Stromal cell of bone marrow (primary cell): ENCODE results near the gene XIRP2.

Source experiments
- DNase-seq: peaks from one replicate; pipeline ENCODE4 v3.0.0-alpha.2; 2012; ENCODE audit warnings: low read depth

The XIRP2 gene, protein sequence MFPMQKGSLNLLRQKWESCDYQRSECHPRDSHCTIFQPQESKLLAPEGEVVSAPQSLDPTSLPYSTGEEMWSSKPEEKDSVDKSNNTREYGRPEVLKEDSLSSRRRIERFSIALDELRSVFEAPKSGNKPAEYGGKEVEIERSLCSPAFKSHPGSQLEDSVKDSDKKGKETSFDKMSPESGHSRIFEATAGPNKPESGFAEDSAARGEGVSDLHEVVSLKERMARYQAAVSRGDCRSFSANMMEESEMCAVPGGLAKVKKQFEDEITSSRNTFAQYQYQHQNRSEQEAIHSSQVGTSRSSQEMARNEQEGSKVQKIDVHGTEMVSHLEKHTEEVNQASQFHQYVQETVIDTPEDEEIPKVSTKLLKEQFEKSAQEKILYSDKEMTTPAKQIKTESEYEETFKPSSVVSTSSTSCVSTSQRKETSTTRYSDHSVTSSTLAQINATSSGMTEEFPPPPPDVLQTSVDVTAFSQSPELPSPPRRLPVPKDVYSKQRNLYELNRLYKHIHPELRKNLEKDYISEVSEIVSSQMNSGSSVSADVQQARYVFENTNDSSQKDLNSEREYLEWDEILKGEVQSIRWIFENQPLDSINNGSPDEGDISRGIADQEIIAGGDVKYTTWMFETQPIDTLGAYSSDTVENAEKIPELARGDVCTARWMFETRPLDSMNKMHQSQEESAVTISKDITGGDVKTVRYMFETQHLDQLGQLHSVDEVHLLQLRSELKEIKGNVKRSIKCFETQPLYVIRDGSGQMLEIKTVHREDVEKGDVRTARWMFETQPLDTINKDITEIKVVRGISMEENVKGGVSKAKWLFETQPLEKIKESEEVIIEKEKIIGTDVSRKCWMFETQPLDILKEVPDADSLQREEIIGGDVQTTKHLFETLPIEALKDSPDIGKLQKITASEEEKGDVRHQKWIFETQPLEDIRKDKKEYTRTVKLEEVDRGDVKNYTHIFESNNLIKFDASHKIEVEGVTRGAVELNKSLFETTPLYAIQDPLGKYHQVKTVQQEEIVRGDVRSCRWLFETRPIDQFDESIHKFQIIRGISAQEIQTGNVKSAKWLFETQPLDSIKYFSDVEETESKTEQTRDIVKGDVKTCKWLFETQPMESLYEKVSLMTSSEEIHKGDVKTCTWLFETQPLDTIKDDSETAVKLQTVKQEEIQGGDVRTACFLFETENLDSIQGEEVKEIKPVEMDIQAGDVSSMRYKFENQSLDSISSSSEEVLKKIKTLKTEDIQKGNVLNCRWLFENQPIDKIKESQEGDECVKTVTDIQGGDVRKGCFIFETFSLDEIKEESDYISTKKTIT (N-terminal part only)

DNA sequence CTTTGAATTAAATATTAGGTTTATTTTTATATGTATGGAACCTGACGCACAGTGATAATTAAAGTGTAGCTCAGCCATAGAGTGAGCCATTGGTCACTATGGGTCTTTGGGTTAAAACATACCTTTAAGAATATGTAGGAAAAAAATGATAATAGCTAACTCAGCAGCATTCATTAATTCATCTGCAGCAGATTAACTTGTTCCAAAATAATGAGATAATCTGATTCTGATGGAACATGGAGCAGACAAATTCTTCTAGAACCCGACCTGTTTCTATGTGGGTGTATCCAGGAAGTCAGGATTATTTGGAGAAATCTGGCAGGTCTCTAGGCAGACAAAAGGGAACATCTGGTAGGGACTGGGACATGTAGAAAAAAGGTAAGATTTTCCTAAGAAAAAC, at the start of gene XIRP2:
TSS of gene XIRP2 (plus strand) at position 301 of the 400 bp plus-strand sequence. CDS start 15,003 bp downstream, outside the sequence.
- no peak for DNase-seq

DNA sequence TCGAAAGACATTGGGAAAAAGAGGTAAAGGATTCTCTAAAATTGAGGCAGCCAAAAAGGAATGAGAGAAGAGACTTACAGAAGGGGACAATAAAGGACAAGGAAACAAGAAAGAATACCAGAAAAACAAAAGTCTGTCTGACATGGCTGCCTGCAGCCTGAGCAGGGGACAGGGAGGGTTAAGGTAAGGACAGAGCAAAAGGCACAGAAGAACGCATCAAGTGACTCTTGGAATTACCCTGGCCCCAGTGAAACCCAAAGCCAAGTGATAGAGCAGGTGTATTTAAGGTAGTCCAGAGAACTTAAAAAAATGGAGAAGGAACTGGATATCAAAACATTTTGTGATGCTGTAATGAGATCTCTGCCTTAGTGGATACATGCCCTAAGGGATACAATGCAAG, 47.1 kb upstream of the XIRP2 start:
- DNase-seq, result no peak

DNA sequence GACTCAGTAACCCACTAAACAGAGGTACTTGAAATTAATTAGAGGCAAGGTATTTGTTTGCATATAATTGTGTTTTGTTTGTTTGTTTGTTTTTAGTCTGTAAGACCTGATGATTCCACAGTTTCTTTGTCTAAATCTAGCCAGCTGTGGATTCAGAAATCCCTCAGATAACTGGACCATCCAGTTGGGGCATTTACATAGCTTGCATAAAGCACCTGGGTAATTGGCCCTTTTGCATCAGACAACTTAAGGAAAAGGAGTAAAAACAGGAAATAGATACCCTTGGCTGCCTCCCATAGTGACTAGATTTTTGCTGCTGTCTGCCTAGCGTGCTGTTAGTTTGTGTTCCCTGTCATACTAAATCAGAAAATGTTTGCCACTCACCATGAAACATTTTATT, 46.6 kb upstream of the XIRP2 start:
- DNase-seq, result no peak

DNA sequence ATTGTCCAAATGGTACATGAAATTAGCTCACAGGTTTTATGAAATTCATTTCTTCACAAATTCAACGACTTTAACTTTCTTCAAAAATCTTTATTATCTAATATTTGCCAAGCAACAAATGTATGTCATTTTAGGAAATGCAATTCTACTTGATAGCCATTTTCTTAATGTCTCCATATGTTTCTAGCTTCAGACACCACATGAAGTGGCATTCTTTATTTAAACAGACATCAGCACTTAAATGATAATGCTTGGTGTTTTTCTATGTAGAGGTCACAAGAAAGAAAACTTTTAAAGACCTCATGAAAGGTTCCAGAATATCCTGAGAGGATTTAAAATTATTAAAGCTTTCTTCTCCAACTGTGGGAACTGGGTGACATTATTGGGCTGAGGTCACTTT, 44.2 kb upstream of the XIRP2 start:
- DNase-seq, result no peak

DNA sequence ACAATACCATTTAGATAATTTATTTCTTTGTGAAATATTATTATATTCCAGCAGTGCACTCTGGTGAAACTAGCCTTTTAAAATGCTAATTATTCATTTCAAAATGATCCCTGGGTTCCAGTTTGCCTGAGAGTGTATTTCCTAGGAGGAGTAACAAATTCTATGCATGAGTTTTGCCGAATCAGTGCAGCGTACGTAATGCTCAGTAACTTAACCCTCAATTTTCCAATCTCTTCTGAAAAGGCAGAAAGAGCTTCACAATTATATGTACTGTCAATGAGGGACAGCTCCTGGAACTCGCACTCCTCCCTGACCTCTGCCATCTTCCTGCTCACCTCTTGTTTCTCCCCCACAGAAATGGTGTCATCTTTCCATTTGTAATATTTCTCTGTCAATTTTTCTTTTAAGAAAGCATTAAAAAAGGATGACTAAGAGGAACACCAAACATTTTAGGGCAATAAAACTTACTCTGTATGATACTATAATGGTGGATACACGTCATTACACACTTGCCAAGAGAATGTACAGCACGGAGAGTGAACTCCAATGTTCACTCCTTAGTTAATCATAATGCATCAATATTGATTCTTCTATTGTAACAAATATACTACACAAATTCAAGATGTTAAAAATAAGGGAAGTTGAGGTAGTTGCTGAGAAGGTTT, 25.7 kb upstream of the XIRP2 start:
- no peak for DNase-seq

DNA sequence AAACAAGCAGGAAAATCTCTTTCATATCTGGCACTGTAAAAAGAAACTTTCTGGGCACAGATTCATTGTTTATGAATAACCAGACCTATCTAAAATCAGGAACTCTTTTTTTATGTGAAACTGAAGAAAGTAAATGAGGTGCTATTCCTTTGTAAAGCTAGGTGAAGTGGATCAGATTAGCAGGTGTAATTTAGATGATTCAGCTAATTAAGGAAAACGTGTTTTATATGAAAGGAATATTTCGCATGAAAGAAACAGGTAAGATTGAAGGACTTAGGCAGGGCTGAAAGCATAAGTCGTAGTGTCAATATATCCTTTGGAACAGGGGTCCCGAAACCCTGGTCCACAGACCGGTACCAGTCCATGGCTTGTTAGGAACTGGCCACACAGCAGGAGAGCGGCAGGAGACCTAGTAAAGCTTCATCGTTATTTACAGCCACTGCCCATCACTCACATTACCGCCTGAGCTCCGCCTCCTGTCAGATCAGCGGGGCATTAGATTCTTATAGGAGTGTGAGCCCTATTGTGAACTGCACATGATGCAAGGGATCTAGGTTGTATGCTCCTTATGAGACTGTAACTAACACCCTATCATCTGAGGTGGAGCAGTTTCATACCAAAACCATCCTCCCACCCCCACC, 20.3 kb upstream of the XIRP2 start:
- DNase-seq, result no peak

DNA sequence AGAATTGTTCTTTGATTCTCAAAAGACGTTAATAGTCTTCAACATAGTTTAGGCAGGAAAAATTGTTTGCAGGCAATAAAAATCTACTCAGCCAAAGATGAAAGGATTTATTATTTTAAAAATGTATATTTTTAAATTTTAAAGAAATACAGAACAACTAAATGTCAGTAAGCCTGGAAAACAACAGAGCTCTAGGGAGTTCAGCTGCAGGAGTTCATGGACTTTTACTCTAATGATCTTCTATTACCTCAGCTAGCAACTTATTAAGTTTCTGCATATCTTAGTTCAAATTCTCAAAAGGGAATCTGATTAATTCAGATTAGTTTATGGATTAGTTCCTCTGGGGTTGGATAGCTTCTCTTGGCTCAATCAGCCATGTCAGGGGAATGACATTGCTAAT, 17.9 kb upstream of the XIRP2 start:
- DNase-seq, result no peak

DNA sequence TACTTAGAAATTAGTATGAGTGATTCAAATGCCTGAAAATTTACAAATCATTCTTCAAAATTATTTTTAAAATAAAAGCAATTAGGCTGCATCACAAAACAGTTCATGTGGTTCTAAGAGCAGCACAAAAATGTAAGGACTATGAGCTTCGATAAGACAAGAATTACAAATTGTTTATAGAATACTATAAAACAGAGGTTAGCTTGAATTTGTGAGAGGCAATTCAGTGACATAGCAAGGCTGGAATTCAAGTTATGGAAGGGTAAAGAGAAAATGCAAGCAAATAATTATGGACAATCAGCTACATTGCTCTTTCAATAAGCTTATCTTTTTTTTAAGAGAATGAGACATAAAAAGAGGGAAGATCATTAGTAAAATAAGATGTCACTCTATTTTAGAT, 7.1 kb upstream of the XIRP2 start:
- DNase-seq, result no peak

DNA sequence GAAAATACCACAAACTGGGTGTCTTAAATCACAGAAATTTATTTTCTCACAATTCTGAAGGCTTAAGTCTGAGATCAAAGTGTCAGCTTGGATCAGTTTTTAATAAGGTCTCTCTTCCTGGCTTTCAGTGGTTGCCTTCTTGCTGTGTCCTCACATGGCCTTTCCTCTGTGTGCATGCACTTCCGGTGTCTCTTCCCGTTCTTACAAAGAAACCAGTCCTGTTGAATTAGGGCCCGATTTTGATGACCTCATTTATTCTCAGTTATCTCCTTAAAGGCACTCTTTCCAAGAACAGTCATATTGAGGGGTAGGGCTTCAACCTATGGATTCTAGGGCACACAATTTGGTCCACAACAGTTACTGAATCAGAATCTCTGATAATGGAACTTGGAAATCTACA, 5.4 kb upstream of the XIRP2 start:
- DNase-seq, result no peak

DNA sequence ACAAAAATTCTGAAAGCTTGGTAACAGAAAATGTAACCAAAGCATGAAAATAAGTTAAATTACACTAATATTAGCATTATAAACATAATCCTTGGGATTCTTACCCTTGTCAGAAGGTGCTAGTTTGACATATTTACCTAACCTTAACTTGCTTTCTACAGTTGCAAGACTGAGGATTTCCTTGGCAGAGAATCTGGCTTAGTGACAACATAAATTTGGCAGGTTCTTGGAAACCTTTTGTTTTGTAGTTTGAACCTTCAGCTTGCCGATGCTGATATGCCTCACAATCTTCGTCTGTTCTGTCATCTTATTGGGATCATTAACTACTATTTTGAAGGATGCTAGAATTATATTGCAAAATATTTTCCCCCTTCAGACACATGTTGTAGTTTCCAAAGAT, 3.4 kb downstream of the XIRP2 start:
- DNase-seq, result no peak

DNA sequence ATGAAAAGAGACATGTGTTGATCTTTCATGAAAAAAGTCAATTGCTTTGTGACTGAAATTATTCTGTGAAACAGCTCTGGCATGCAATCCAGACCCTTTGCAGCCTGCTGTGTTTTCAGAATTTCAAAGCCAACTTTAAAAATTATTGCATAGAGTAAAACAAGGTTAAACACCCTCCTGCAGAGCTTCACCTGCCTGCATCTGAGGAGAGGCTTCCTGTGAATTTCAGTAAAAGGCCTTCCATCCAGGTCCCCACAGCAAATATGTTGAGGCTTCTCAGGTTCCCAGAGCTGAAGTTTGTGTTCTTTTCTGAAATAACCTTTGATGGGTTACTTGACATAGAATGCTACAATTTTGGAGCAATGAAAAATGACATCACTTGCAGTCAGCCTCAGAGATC, 4.1 kb downstream of the XIRP2 start:
- no peak for DNase-seq

DNA sequence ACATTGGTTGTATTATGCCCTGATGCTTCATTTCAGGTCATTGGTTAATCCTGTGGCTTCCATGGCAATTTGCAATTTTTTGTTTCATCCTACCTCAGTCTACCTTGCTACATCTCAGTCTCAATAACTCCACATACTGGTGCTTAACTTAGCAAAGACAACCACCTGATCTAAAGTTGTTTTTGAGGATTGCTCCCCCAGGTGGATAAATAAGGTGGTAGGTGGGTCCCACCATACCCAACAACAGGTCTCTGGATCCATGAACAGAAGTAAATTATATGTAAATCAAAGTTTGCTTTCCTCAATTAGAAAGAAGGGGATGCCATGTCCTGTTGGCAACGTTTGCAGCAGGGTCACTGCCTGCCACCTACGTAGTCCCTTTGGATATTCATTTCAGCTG, 7.0 kb downstream of the XIRP2 start:
- DNase-seq, result no peak

DNA sequence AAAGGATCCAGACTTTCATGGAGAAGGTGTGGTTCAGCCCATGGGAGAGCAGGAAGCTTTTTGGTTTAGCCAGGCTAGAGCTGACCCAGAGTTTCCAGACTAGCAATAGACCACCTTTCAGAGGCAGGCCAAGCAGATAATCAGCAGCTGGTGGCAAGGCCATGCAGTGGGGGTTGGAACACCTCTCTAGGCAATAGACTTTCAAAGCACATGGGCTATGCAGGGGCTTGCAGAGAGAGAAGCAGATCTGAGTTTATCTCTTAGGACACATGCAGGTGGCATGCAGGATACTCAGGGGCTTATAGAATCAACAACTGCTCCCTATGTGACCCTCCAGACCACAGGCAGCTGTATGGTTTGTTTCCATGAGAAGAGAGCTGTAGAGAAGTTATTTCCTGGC, 9.4 kb downstream of the XIRP2 start:
- no peak for DNase-seq

DNA sequence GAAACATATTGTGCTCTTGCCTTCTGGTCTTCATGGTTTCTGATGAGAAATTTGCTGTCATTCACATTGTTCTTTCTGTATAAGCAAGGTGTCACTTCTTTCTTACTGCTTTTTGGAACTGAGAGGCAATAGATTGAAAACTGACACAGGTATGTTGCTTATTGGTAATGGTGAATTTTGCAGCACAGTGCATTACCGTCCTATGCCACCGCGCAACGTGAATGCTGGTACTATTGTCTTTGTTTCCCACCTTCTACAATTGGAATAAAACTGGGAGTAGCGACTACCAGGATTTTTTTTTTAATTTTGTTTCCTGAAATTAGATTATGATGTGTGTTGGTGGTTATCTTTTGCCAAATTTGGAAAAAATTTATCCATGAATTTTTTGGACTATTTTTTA, 11.4 kb downstream of the XIRP2 start:
- DNase-seq, result no peak

DNA sequence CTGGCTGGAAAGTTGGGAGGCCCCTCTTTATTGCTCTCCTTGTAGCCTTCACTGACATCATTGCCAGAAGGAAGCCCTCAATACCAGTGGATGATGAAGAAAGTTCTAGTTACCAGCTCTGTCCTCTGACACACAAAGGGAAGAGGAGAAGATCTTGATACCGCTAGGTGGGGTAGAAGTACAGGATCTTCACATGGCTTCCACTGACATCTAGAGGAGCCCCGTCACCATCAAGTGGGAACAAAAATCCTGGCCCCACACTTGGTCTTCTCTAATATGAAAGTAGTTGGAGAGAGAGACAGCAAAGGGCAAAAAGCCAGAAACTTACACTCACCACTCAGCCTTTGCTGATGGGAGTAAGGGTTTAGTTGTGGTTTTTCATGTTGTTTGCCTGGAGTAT, 12.4 kb downstream of the XIRP2 start:
- no peak for DNase-seq

DNA sequence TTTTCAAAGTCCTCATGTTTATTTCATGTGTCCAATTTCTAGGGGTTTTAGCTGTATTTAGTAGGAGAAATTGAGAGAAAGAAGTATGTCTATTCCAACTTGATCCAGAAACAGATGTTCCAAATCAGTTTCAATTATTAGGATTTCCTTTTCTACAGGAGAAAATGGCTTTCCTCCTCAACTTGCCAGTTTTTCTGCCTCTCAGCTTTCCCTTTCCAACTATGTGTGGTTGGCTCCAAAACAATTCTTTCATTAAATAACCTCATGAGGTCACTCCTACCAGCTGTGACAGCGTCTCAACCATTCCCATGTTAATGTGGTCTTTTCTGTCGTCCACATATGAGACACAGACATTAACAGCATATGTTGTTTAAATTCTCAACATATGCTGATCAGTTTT, 13.1 kb downstream of the XIRP2 start:
- no peak for DNase-seq

DNA sequence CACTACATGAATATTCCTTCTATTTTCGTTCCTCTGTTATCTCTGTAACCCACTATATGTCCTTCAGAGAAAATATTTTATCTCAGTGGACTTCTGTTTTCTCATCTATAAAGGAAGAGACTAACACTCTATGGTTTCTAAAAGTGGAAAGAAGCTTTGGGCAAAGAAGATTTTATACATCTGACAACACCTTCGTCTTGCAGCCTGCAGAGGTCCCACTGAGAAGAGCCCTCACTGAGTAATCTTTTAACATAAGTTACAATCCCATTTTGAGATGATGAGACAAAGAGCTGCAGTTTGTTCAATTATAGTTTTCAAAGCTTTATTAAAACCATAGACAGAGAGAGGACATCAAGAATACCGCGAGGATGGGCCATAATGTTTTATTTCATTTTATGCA, 28.7 kb downstream of the XIRP2 start:
- DNase-seq, result no peak

DNA sequence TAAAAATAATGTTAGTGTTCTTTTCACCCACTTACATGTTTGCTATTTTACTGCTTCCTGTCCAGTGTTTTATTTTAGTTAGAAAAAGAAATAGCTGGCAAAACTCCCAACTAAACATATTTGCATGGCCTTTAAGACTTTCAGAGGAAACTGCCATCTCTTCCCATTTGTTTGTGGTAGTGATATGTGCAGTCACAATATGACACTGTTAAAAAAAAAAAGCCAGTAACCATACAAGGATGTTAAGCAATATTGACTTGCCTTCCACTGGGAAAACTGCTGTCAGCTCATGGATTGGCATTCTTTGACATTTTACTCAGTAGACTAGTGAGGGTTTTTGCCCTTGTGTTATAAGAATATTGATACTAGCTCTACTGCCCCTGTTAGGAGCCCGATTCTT, 29.1 kb downstream of the XIRP2 start:
- peak; percentile 6 for DNase-seq

DNA sequence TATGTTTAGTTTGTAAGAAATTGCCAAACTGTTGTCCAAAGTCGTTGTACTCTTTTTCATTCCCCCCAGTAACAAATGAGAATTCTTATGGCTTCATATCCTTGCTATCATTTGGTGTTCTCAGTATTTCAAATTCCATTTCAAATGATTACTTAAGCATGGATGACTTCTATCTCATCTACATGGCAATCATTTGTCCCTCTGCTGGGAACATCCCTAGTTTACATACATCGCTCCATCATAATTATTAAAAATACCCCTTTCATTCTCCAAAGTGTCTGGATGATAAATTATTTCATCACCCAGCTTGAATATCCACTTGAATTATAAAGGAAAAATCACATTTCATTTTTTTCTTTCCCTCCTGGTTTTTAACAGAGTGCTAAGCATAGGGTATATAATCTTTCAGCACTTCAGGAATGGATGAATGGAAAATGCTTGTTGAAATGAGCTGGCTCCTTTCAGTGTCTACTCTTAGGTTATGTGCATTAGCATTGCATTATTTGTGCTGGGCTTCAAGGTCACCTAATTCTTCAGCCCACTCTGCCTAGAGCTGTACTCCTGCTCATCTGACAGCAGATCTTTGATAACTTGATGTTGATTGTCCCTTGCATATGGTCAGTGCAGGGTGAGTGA, 33.1 kb downstream of the XIRP2 start:
- no peak for DNase-seq

DNA sequence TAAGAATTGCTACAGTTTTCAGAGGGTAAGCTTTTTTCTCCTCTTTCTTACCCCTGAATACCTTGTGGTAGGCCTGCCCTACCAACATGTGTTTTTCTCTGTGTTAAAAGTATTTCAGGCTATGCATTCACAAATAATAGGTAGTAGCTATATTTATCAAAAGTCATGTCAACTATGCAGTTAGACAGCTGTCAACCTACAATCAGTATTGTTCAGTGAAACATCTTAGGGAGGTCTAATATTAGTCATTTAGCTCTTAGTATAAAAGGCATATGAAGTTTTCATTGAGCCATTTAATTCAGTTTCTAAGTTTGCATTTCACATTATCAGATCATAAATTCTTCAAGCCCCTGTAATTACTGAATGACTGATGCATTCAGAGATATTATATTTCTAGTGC, 36.7 kb downstream of the XIRP2 start:
- DNase-seq, result no peak

DNA sequence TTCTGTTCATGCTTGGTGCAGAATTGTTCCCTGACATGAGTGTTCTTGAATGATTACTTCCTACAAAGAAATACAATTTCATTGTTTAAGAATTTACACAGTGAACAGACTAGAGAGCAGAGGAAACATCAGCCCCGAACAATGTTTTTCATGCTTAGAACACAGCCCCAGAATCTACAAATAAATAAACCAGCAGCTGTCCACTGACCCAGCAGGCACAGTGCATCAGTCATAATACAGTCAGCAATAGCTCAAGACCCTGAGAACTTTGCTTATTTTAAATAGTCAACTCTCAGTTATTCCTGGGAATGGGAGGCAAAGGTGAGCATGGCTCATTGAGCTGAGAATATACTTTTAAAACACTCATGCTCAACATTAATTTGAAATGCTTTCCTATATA, 38.4 kb downstream of the XIRP2 start:
- DNase-seq, result no peak
